ENCODE results near the gene ANKRD61. TPM values are rescaled to one million over a fixed set of nuclear protein-coding genes. Genes with fewer than 3 reads are reported as not detected.
"Not testable (repeated sequence)": the region's sequence is repeated elsewhere in the genome, so short reads cannot be mapped to it uniquely, and the experiment has no call there.

ANKRD61 gene
- polyA plus RNA-seq, 1 of the 3 experiments (the other 2 are of a cell fraction), result 0.53 TPM

GRCh38 chr7:6008668-6009611, 22.2 kb upstream of the ANKRD61 start, which contains the start of the genes AIMP2 and PMS2 (continued):
- TF ChIP-seq TCF12 (IDR thresholded peaks at IDR 0.05), result 0 out of 2 replicates have a peak, but pooled peaks have one; percentile 13
- TF ChIP-seq REST (IDR thresholded peaks at IDR 0.05; ENCODE audit: low read depth, low read length), result peak; percentile 18; the same call in 1 of the 2 replicates
- TF ChIP-seq GABPA (IDR thresholded peaks at IDR 0.05; ENCODE audit: low read depth), result peak; percentile 88
- no peak for TF ChIP-seq EP300 (IDR thresholded peaks at IDR 0.05; ENCODE audit: borderline replicate concordance in 1 of 2, low read depth in 1 of 2, low read length in 1 of 2)
- peak; percentile 77 for TF ChIP-seq PBX3 (IDR thresholded peaks at IDR 0.05)
- TF ChIP-seq SIN3A (IDR thresholded peaks at IDR 0.05; ENCODE audit: borderline replicate concordance, low read depth, low read length), result peak; percentile 73
- TF ChIP-seq TAF1 (IDR thresholded peaks at IDR 0.05; ENCODE audit: borderline replicate concordance, low read depth, low read length), result peak; percentile 80

- not testable (repeated sequence) for H3K27me3 ChIP-seq (ENCODE audit: insufficient read depth); H3K9me3 ChIP-seq; H2AFZ ChIP-seq (ENCODE audit: low read depth); H3K27ac ChIP-seq (ENCODE audit: low read depth in 2 of 2, low read length in 1 of 2); H3F3A ChIP-seq (replicated peaks; ENCODE audit: insufficient read depth); DNase-seq; H4K20me1 ChIP-seq (ENCODE audit: insufficient read depth); H3K9me2 ChIP-seq
- H3K9ac ChIP-seq, result peak overlapping the region; percentile 95
- POLR2A ChIA-PET, result interaction anchor here (0.7 kb wide), 1 partner anchor 328 kb away, joined by 4 read pairs; no protein-coding TSS in a partner anchor
- peak overlapping the region; percentile 73 for H3K4me2 ChIP-seq
- H3K36me3 ChIP-seq (replicated peaks in 1 of 2; ENCODE audit: control insufficient read depth in 1 of 2, insufficient read depth in 2 of 2, low read length in 1 of 2), result peaks cover 7 to 41% of the 10 kb centered on the region in 2 experiments
- peak overlapping the region; percentile 57 to 68 for H3K4me3 ChIP-seq (ENCODE audit: low read depth in 2 of 2, low read length in 1 of 2)
- peaks cover 3 to 12% of the 10 kb centered on the region in 2 experiments; a peak in 1 of 4 replicates for H3K4me1 ChIP-seq (ENCODE audit: control insufficient read depth in 1 of 2, insufficient read depth in 2 of 2, low read depth in 1 of 2, low read length in 1 of 2)
- CTCF ChIA-PET, result interaction anchor here (4.3 kb wide), 1 partner anchor 14 kb away, joined by 33 read pairs; no protein-coding TSS in a partner anchor
- 94% methylated on average over 8 of the region's 8 CpGs for WGBS (ENCODE audit: low lambda C conversion rate)
- H3K79me2 ChIP-seq (ENCODE audit: insufficient read depth), result peaks cover 91% of the 10 kb centered on the region
These were observed 20.8 kb upstream of the ANKRD61 start for GRCh38 chr7:6010370-6010769.
